ENCODE measurements around the gene HADHA. TPM values are rescaled to one million over a fixed set of nuclear protein-coding genes. Genes with fewer than 3 reads are reported as not detected.

The HADHA gene
- total RNA-seq, 1 donor from 2014 or later, result 89.0 TPM

DNA sequence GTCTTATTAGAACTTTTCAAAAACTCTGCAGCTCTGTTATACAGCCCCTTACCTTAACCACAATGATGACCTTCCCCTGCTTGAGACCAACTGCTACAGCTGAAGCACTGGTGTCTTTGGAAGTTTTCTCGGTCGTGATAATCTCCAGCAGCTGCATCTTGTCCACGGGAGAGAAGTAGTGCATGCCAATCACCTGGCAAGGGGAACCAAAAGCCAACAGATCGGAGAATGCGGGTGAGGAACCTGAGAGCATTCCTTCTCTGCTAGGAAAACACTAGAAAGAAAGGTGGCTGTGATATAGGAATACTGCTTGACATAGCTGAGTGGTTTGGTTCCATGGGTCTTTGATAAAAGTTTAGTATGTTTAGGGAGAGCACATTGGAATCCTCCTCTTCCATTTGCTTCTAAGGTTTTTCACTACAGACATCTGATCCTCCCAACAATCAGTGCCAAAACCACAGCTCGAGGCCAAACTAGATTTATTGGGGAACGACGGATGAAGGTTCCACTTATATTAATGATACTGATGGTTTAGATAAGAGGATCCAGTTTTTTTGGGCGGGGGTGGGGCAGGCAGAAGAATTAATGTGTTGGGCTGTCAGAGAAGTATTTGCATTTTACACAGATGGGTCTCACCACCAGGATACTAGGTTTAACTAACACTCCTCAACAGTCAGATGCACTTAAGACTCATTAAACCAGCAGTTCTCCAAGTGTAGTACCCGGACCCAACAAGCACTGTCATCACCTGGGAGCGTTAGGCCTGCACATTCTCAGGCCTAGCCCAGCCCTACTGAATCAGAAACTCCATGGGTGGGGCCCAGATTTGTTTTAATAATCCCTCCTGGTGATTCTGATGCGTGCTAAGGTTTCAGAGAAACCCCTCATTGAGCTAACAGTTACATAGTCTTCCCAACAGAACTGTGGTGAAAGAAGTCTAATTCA lies 49.1 kb downstream of the HADHA start:
- H3K4me3 ChIP-seq (ENCODE audit: low read depth, low read length), result no peak overlapping the region
- TF ChIP-seq, protein P1, sequence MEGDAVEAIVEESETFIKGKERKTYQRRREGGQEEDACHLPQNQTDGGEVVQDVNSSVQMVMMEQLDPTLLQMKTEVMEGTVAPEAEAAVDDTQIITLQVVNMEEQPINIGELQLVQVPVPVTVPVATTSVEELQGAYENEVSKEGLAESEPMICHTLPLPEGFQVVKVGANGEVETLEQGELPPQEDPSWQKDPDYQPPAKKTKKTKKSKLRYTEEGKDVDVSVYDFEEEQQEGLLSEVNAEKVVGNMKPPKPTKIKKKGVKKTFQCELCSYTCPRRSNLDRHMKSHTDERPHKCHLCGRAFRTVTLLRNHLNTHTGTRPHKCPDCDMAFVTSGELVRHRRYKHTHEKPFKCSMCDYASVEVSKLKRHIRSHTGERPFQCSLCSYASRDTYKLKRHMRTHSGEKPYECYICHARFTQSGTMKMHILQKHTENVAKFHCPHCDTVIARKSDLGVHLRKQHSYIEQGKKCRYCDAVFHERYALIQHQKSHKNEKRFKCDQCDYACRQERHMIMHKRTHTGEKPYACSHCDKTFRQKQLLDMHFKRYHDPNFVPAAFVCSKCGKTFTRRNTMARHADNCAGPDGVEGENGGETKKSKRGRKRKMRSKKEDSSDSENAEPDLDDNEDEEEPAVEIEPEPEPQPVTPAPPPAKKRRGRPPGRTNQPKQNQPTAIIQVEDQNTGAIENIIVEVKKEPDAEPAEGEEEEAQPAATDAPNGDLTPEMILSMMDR (conservative IDR thresholded peaks at IDR 0.05; ENCODE audit: low read depth, low read length), result no peak
- no peak for DNase-seq (ENCODE audit: low read depth)

DNA sequence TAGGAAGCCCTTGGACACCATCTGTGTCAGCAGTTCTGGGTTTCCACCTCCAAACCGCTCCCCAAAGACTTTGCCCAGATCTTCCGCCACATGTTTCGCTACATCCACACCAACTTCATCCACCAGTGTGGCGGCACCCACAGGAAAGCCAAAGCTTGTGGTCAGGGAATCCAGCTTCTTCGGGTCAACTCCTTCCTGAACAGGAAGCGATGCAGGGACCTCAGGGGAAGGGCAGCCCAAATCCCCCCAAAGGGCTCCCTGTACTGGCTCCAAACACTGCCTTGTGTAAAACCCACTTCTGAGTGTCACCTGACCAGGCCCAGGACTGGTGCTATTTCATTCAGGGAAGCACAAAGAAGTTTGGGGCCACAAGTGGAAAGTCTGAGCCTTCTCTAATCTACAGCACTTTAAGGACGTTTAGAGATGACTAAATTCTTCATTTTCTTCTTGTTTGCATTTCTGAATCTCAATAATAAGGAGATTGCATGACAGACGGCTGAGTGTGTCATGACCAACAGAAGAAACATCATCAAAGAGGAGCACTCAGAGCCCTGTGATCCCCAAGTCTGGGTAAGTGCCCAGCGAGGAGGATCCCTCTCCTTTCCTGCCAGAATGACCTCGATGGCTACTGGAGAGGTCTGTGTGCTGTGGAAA lies 50.7 kb downstream of the HADHA start:
- TF ChIP-seq, protein P1 (conservative IDR thresholded peaks at IDR 0.05; ENCODE audit: low read depth, low read length), result no peak
- DNase-seq (ENCODE audit: low read depth), result no peak
- no peak overlapping the region for H3K4me3 ChIP-seq (ENCODE audit: low read depth, low read length)

DNA sequence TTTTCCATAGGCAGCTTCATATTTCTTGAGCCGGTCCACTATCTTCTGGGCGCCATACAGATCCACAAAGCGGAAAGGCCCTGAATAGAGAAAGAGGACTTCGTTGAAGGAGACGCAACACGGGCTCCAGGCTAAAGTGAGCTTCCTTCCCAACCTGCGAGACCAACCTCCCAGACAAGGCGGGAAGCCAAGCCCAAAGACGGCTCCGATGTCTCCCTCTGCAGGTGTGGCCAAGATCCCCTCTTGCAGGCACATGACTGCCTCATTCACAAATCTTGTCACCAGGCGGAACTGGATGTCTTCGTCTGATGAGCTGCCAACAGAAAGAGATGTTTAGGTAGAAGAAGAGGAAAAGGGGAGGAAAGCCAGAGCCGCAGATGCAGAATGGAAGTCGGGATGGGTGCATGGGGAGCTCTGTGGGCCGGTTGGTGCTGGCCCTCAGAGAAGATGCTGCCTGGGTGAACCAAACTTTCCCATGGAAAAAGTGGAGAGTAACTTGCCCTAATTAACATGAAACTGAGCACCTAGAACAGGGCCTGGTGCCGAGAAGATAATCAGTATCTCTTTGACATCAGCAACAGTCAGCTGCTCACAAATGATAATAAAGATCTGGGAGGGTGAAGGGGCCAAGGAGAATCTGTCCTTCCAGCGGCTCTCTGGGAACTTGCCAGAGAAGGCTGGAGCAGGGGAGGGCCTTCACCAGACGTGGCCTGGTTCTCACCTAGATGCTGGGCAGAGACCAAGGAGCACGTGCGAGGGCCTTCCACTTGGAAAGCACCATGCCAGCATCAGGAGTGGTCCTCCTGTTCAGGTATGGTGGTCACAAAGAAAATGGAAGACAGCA lies 52.9 kb downstream of the HADHA start:
- no peak for DNase-seq (ENCODE audit: low read depth)
- TF ChIP-seq, protein P1 (conservative IDR thresholded peaks at IDR 0.05; ENCODE audit: low read depth, low read length), result no peak
- no peak overlapping the region for H3K4me3 ChIP-seq (ENCODE audit: low read depth, low read length)

DNA sequence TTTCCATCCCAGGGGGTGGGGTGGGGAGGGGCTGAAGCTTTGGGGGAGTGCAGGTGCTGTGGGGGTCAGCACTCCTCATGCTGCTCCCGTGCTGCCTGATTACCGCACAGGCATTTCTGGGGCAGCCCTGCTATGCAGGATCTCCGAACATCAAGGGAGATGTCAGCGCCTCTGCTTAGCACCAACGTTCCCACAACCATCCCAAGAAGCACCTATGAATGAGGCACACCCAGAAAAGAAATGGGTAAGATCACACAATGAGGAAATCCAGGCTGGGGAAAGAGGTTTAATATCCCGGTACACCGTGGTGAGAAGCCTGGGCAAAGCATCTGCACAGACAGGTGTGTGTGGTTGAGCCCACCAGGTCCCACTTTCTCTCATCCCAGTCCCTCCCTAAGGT lies 54.1 kb downstream of the HADHA start:
- TF ChIP-seq, protein P1 (conservative IDR thresholded peaks at IDR 0.05; ENCODE audit: low read depth, low read length), result no peak
- H3K4me3 ChIP-seq (ENCODE audit: low read depth, low read length), result no peak overlapping the region
- DNase-seq (ENCODE audit: low read depth), result no peak

DNA sequence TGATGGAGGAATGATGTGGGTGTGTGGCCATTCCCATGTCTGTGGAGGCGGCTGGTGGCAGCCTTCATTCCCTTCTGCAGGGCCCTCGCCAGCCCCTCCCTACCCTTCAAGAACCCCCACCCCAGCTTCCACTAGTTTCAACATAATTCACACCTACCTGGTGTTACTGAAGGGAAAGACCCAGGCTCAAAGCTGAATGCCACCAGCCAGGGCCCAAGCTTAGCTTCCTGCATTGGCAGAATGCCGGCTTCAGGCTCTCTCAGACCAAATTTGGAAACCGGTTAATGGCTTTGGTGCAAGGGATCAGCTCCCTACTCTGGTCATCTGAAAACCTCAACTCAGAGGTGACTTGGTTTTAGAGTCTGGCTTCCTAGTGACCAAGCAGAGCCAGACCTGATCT lies 54.7 kb downstream of the HADHA start:
- DNase-seq (ENCODE audit: low read depth), result no peak
- TF ChIP-seq, protein P1 (conservative IDR thresholded peaks at IDR 0.05; ENCODE audit: low read depth, low read length), result no peak
- H3K4me3 ChIP-seq (ENCODE audit: low read depth, low read length), result no peak overlapping the region

DNA sequence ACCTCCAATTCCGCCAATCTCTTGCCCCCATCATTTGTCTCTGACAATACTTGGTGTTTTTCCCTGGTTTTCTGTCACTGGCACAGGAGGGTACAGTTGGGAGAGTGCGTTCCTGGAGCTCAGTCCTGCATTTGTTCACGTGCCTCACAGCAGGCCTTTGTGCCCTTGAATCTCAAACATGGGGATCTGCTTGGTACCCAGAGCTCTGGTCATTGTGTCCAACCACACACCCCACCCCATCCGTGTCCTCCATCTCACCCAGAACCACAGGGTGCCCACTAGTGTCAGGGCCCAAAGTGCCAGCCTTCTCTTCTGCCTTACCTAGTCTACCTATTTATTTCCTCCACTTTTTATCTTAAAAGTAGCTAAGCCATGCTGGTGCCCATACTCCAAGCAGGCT lies 55.3 kb downstream of the HADHA start:
- no peak for DNase-seq (ENCODE audit: low read depth)
- TF ChIP-seq, protein P1 (conservative IDR thresholded peaks at IDR 0.05; ENCODE audit: low read depth, low read length), result no peak
- no peak overlapping the region for H3K4me3 ChIP-seq (ENCODE audit: low read depth, low read length)
